COR-L47 (cell line): Measurements from ENCODE around the gene TMEM135.

Source experiments
- DNase-seq: peaks from one replicate; lab custom pipeline; 2025; lab: John Stamatoyannopoulos, UW

Gene TMEM135

GRCh38 chr11:87306262-87306851 lies 268.6 kb downstream of the TMEM135 start:
- no peak for DNase-seq

GRCh38 chr11:87307101-87307500 lies 269.4 kb downstream of the TMEM135 start:
- DNase-seq, result no peak

- DNase-seq, result no peak
Observed at GRCh38 chr11:87315229-87315628, 277.5 kb downstream of the TMEM135 start.

- DNase-seq, result no peak
Observed at GRCh38 chr11:87316491-87316890, 278.8 kb downstream of the TMEM135 start.

- no peak for DNase-seq
Observed at GRCh38 chr11:87317441-87317840, 279.7 kb downstream of the TMEM135 start.

- no peak for DNase-seq
Observed at GRCh38 chr11:87320123-87320522, 282.4 kb downstream of the TMEM135 start.

GRCh38 chr11:87322568-87322967 lies 284.8 kb downstream of the TMEM135 start:
- DNase-seq, result no peak

GRCh38 chr11:87323899-87324298 lies 286.2 kb downstream of the TMEM135 start:
- no peak for DNase-seq

- DNase-seq, result no peak
Observed at GRCh38 chr11:87324817-87325489, 287.2 kb downstream of the TMEM135 start.

- DNase-seq, result no peak
Observed at GRCh38 chr11:87325490-87325872, 287.7 kb downstream of the TMEM135 start.

- DNase-seq, result no peak
Observed at GRCh38 chr11:87326594-87326993, 288.9 kb downstream of the TMEM135 start.

GRCh38 chr11:87329172-87329571 lies 291.4 kb downstream of the TMEM135 start:
- DNase-seq, result no peak

- DNase-seq, result no peak
Observed at GRCh38 chr11:87330187-87330601, 292.5 kb downstream of the TMEM135 start.

- no peak for DNase-seq
Observed at GRCh38 chr11:87331273-87331672, 293.5 kb downstream of the TMEM135 start.

GRCh38 chr11:87338046-87338639 lies 300.4 kb downstream of the TMEM135 start:
- DNase-seq, result no peak

- no peak for DNase-seq
Observed at GRCh38 chr11:87339416-87339815, 301.7 kb downstream of the TMEM135 start.

GRCh38 chr11:87347441-87347840 lies 309.7 kb downstream of the TMEM135 start:
- no peak for DNase-seq

- no peak for DNase-seq
Observed at GRCh38 chr11:87347854-87348253, 310.1 kb downstream of the TMEM135 start.

GRCh38 chr11:87351676-87352075 lies 313.9 kb downstream of the TMEM135 start:
- no peak for DNase-seq

GRCh38 chr11:87352759-87353707 lies 315.3 kb downstream of the TMEM135 start:
- DNase-seq, result peak; percentile 80

- DNase-seq, result no peak
Observed at GRCh38 chr11:87353771-87354345, 316.1 kb downstream of the TMEM135 start.

- DNase-seq, result no peak
Observed at GRCh38 chr11:87355596-87355995, 317.9 kb downstream of the TMEM135 start.
